ENCODE data around the gene REXO5. TPM values are rescaled to one million over a fixed set of nuclear protein-coding genes. Genes with fewer than 3 reads are reported as not detected.

The REXO5 gene
- total and polyA plus RNA-seq, 10 of the 15 experiments (the other 5 are each of a cell fraction or from before 2014, with no cell fraction given) = 3.8 to 15.5 (median 10.1) TPM

- TF ChIP-seq BHLHE40 (IDR thresholded peaks at IDR 0.05; ENCODE audit: borderline replicate concordance in 1 of 2, low read depth in 2 of 2, low read length in 1 of 2) (peak; percentile 13 to 28; a peak in 3 of 4 replicates), SMC3 (IDR thresholded peaks at IDR 0.05; ENCODE audit: borderline replicate concordance, low read length) (peak; percentile 30; the same call in 1 of the 2 replicates), CTCF (IDR thresholded peaks at IDR 0.05 in 2 of 3, conservative IDR thresholded peaks at IDR 0.05 in 1 of 3; ENCODE audit: control insufficient read depth in 2 of 3, extremely low read depth in 1 of 3, insufficient read depth in 1 of 3, low read depth in 3 of 3, low read length in 3 of 3) (peak; percentile 41 to 57 (median 56); a peak in 5 of 6 replicates), MXI1 (IDR thresholded peaks at IDR 0.05; ENCODE audit: low read depth, low read length) (peak; percentile 50; the same call in 1 of the 2 replicates), ZNF217 (IDR thresholded peaks at IDR 0.05) (peak; percentile 49; the same call in 1 of the 2 replicates), ATF3 (IDR thresholded peaks at IDR 0.05; ENCODE audit: borderline replicate concordance, extremely low read depth, low read depth, low read length) (no peak), NBN (IDR thresholded peaks at IDR 0.05) (peak; percentile 81; the same call in 1 of the 2 replicates), HDAC6 (IDR thresholded peaks at IDR 0.05; ENCODE audit: unreplicated experiment) (no peak), TBL1XR1 (IDR thresholded peaks at IDR 0.05; ENCODE audit: low read depth, low read length) (0 out of 2 replicates have a peak, but pooled peaks have one; percentile 6), CREM (IDR thresholded peaks at IDR 0.05; ENCODE audit: low read depth) (no peak; the same call in 1 of the 2 replicates), E4F1 (IDR thresholded peaks at IDR 0.05; ENCODE audit: borderline replicate concordance, partially characterized antibody) (no peak), SUPT20H (IDR thresholded peaks at IDR 0.05; ENCODE audit: borderline replicate concordance, control insufficient read depth, low read depth, low read length) (no peak), FOXK2 (IDR thresholded peaks at IDR 0.05) (peak; percentile 72), IKZF1 (conservative IDR thresholded peaks at IDR 0.05) (peak; percentile 96), ZBTB40 (IDR thresholded peaks at IDR 0.05; ENCODE audit: borderline replicate concordance) (peak; percentile 96), RB1 (IDR thresholded peaks at IDR 0.05; ENCODE audit: borderline replicate concordance) (peak; percentile 17; the same call in 1 of the 2 replicates), POLR2A (IDR thresholded peaks at IDR 0.05; ENCODE audit: low read depth, low read length) (peak; percentile 76), ETV6 (conservative IDR thresholded peaks at IDR 0.05 in 1 of 2, IDR thresholded peaks at IDR 0.05 in 1 of 2; ENCODE audit: borderline replicate concordance in 1 of 2, low read depth in 1 of 2) (peak in 1 of 2 experiments; percentile 47; a peak in 1 of 4 replicates), RUNX3 (IDR thresholded peaks at IDR 0.05; ENCODE audit: low read length) (peak; percentile 61; the same call in 1 of the 2 replicates), IKZF2 (IDR thresholded peaks at IDR 0.05) (peak; percentile 82 to 91)
Measured at GRCh38 chr16:20806168-20807050, at the start of gene REXO5, which contains the start of gene ERI2 (continued).
